ENCODE data around the gene HRH2.
"Not testable (repeated sequence)": the region's sequence is repeated elsewhere in the genome, so short reads cannot be mapped to it uniquely, and the experiment has no call there.

HRH2 gene

DNA sequence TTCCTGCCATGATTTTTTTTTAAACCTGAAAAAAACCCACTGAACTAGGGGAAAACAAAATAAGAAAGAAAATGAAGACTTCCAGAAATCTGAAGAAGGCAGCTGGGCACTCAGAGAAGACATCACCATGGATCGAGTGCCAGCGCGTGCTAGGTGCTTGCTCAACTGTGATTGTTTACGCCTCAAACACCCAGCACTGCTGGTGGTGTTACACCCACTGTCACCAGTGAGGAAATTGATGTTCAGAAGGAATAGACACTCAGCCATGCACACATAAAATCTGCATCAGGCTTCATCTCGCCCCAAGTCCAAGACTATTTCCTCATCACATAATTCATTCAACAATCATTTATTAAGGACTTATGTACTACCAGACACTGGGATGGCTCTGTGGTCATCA is 82.1 kb downstream of the HRH2 start:
- DNase-seq (ENCODE audit: low spot score), result no peak

GRCh38 chr5:175741556-175741955 is 83.7 kb downstream of the HRH2 start:
- DNase-seq (ENCODE audit: low spot score), result no peak

GRCh38 chr5:175742290-175742994 is 84.6 kb downstream of the HRH2 start:
- no peak for DNase-seq (ENCODE audit: low spot score)

- DNase-seq (ENCODE audit: low spot score), result no peak
These were observed 85.9 kb downstream of the HRH2 start for GRCh38 chr5:175743676-175744210.

DNA sequence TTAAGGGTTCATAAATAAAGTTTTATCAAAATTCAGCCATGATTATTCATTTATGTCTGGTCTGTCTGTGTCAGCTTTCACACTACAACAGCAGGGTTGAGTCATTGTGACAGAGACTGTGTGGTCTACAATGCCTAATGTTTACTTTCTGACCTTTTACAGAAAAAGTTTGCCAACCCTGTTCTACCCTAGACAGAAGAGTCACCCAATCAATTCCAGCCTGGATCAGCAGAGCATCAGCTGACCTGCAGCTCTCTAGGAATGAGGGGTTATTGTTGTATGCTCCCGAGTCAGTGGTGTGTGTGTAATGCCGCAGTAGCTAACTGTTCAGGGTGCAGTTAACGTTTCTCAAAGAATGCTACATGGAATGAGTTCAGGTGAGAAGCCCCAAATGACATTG is 87.3 kb downstream of the HRH2 start:
- no peak for DNase-seq (ENCODE audit: low spot score)

- no peak for DNase-seq (ENCODE audit: low spot score)
These were observed 89.0 kb downstream of the HRH2 start for GRCh38 chr5:175746851-175747250.

DNA sequence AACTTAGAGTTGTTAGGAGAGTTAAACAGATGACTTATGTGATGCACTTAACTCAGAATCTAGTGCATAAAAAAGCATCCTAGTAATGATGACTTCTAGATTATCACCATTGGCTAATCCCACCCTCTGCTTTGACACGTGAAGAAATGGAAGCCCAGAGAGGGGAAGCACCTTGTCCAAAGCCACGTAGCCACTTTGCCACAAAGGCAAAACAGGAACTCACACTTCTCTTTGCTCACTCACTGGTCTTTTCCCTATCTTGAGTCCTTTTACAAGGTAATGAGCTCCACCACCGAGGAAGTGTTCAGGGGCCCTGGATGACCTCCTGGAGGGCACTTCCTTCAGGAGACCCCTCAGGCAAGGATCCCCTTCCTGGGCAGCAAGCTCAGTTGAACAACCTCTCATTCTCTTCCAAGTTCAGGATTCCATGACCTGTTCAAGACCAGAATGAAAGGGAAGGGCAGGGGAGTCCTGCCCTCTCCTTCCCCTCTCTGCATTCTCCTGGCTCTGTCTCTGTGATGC is 89.7 kb downstream of the HRH2 start:
- DNase-seq (ENCODE audit: low spot score), result no peak

- no peak for DNase-seq (ENCODE audit: low spot score)
These were observed 90.8 kb downstream of the HRH2 start for GRCh38 chr5:175748650-175749049.

DNA sequence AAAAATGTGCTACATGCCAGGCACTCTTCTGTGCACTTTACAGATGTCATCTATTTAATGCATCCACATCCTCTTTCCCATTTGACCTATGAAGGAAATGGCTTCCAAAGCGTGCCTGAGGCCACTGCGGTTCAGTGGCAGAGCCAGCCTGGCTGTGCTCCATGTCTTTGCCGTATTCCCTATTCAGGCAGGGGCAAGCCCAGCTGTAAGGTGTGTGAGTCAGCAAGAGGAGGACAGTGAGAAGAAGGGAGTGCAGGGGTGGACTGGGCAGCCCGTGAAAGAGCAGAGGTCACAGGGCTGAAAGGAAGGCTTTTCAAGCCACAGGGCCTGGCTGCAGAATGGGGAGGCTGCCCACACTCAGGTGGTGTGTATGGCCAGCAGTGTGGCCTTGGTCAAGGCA is 91.7 kb downstream of the HRH2 start:
- DNase-seq (ENCODE audit: low spot score), result no peak

- no peak for DNase-seq (ENCODE audit: low spot score)
These were observed 92.7 kb downstream of the HRH2 start for GRCh38 chr5:175750511-175750931.

GRCh38 chr5:175751369-175751768 is 93.5 kb downstream of the HRH2 start:
- DNase-seq (ENCODE audit: low spot score), result no peak

GRCh38 chr5:175752826-175753535 is 95.1 kb downstream of the HRH2 start:
- DNase-seq (ENCODE audit: low spot score), result no peak

- no peak for DNase-seq (ENCODE audit: low spot score)
These were observed 95.9 kb downstream of the HRH2 start for GRCh38 chr5:175753536-175754402.

- not testable (repeated sequence) for DNase-seq (ENCODE audit: low spot score)
These were observed 102.1 kb downstream of the HRH2 start for GRCh38 chr5:175759991-175760390.

All from GM03348 (cell line).